NOMO-1 (cell line): ENCODE data around the gene MYL12B.
"Not testable (repeated sequence)": the region's sequence is repeated elsewhere in the genome, so short reads cannot be mapped to it uniquely, and the experiment has no call there.

Source experiments
- DNase-seq, 2 experiments: peaks; one replicate each; lab custom pipeline; 2025; ENCODE audit not compliant: unreplicated experiment in 2 of 2; lab: John Stamatoyannopoulos, UW

MYL12B gene

GRCh38 chr18:3261373-3262233 lies at the start of gene MYL12B:
TSS of gene MYL12B (plus strand) at chr18:3262133. CDS start at chr18:3272899, 10,766 bp downstream.
- peak; percentile 76 for DNase-seq

- no peak for DNase-seq
Observed at GRCh38 chr18:3212657-3213056, 49.3 kb upstream of the MYL12B start.

- peak in 1 of 2 experiments; percentile 24 for DNase-seq
Observed at GRCh38 chr18:3213300-3214059, 48.5 kb upstream of the MYL12B start.

DNA sequence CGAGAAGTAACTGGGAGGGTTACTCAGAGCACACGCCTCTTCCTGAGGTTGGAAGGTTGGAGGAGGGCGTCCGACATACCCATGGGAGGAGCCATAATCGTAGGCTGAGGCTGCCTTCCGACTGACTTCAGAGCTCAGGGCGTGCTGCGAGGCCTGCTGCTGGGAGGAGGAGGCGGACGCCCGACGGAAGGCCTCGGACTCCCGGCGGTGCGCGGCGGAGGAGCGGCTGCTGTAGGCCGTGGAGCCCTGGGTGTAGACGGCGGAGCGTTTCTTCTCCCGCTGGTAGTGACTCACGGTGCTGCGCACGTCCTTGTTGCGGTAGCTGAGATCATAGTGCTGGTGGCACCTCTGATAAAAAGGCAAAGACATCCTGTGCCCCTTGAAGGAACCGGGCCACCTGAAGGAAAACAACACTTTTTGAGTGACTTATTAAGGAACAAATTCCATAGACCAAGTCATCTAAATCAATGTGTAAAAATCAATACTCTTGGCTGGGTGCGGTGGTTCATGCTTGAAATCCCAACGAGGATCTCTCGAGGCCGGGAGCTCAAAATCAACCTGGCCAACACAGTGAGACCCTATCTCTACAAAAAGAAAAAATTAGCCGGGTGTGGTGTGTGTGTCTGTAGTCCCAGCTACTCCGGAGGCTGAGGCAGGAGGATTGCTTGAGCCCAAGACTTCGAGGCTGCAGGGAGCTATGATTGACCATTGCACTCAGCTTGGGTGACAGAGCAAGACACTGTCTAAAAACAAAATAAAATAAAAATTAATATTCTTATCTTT lies 46.9 kb upstream of the MYL12B start:
- no peak for DNase-seq

- DNase-seq: no peak
Observed at GRCh38 chr18:3216987-3217386, 44.9 kb upstream of the MYL12B start.

- no peak for DNase-seq
Observed at GRCh38 chr18:3217948-3218647, 43.8 kb upstream of the MYL12B start.

DNA sequence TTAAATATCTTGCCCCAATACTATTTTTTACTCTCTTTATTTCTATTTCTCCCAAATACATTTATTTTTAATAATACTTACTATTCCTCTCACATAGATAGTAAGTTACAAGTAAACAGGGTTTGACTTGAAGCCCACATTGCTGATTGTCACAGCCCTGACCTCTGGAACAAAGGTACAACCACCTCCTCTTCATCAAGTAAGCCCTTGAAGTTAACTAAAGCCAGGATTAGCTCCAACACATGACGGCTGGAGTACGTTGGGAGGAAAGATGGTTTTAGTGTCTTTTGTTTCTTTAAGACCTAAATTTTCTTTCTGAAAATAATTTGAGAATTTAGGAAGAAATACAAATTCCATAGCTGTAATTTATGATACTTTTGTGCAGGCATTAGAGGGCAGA lies 43.1 kb upstream of the MYL12B start:
- no peak for DNase-seq

DNA sequence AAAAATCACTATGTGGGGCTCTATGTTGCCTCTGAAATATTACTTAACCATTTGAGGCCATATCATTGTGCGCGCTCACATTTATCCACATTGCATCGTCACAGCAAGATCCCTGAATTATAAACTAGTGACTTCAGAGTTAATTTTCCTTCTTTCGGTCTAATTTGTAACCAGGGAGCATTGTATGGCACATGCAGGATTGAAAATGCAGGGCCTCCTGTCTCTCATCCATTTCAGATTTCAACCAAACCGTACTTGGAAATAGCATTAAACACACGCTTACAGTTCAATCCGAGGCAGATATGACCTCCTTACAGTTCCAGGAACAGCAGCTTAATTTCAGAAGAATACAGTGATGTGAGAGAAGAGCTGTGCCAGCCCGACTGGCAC lies 42.7 kb upstream of the MYL12B start:
- DNase-seq: no peak

DNA sequence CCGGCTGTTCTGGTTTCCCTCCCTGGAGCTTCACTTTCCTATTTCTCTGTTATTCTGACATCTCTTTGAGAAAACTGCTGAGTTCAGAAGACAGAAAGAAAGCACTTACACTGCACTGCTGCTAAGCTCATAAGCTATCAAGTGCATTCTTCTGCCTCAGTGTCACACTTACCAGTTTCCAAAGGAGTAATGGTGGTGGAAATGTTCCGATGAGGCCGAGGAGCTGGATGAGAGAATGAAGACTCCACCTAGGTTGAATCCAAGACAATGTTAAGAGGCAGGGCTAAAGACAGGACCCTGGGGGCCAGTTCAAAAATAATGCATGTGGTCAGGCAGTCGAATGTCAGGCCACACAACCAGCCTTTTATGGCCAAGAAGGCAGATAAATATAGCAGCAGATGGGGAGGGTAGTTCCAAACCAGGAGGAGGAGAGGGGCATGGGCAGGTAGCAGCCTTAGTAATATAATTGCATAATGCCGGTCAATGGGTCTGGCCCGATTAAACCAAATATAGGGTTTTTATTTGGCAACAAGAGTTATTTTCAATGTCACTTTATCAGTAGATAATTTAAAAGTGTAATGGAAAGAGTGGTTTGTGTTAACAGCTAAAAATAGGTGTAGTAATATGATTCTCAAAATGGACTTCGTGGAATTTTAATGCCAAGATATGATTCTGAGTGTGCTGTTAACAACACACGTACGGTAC lies 42.1 kb upstream of the MYL12B start, which contains the start of gene MYOM1:
TSS of gene MYOM1 (minus strand) at position 338 of the 705 bp plus-strand sequence. CDS start 4,745 bp downstream, outside the sequence.
- DNase-seq: no peak

DNA sequence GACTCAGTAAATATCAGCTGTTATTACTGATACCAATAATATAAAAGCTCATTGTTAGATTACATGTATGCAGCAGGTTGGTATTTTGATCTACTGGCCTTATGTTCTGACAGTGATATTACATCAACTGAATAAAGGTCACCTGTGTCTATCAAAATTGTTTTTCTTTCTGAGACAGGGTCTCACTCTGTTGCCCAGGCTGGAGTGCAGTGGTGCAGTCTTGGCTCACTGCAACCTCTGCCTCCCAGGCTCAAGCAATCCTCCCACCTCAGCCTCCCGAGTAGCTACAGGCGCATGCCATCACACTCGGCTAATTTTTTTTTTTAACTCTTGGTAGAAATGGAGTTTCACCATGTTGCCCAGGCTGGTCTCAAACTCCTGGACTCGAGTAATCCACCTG lies 41.1 kb upstream of the MYL12B start:
- not testable (repeated sequence) for DNase-seq

GRCh38 chr18:3221496-3221895 lies 40.4 kb upstream of the MYL12B start:
- DNase-seq: no peak

- no peak for DNase-seq
Observed at GRCh38 chr18:3223356-3223755, 38.6 kb upstream of the MYL12B start.

GRCh38 chr18:3224223-3224622 lies 37.7 kb upstream of the MYL12B start:
- DNase-seq: no peak

- DNase-seq: no peak
Observed at GRCh38 chr18:3225588-3225987, 36.3 kb upstream of the MYL12B start.

DNA sequence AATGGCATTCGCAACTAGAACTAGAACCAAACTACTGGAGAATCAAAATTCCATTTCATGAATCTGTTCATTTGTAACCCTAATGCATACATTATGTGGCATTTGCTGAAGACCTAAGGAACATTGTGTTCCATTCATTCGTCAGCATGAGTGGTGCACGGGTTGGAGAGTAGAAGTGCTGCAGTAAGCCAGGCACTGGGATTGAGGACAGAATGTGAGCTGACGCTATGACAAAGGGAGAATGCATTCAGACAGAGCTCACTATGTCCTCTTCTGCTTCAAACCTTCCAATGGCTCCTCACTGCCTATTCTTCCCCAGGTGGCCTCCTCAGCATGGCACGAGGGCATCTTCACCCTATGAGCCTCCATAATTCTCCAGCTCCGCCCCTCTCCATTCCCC lies 35.9 kb upstream of the MYL12B start:
- no peak for DNase-seq

- peak; percentile 18 to 53 for DNase-seq
Observed at GRCh38 chr18:3230401-3231334, 31.3 kb upstream of the MYL12B start.

DNA sequence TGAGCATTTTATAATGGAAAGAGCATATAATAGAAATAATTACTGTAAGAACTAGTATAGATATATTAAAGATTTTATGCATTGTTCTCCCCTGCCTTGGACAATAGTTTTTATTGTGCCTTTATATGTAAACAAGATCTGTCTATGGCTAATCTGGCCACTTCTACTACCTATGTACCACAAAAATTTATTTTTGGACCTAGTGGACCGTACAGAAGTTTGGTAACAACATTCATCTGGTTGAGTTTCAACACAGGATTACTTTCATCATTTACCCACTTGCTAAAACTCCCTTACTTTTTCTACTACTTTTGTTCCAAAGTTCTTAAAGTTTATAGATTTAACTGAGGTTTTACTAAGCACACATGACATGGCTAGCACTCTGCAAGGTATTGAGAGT lies 28.9 kb upstream of the MYL12B start:
- DNase-seq: no peak

DNA sequence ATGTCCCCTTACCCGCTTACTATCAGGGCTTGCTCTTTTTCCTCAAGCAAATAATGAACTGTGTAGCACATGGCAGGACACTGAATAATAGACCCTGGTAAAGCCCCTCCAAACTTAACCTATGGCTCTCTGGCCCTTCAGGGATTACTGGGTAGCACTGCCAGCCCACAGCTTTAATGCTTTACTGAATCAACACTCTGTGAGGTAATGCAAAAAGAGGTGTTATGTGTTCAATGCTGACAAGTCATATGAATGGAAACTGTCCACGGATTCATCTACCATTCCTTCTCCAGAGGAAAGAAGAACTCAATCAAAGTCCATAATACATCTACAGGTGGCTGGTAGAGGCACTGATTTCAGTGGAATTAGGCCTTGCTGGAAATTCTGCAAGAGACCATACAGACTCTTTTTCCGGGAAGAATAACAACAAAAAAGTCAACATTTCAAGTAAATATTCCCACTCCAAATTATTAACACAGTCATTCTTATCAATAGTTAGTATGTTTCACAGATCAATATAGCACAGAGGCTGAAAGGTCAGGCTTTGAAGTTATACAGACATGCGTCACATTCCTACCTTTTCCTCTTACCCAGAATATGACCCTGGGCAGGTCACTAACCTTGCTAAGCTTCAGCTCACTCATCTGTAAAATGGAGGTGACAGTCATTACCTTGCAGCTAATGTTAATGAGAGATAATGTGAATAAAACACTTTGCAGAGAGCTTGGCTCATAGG lies 28.3 kb upstream of the MYL12B start:
- DNase-seq: no peak
